ENCODE data around the gene PRKACB.
"Not testable (repeated sequence)": the region's sequence is repeated elsewhere in the genome, so short reads cannot be mapped to it uniquely, and the experiment has no call there.

Gene PRKACB

GRCh38 chr1:84224905-84225304, 80.8 kb downstream of the PRKACB start:
- no peak for DNase-seq

DNA sequence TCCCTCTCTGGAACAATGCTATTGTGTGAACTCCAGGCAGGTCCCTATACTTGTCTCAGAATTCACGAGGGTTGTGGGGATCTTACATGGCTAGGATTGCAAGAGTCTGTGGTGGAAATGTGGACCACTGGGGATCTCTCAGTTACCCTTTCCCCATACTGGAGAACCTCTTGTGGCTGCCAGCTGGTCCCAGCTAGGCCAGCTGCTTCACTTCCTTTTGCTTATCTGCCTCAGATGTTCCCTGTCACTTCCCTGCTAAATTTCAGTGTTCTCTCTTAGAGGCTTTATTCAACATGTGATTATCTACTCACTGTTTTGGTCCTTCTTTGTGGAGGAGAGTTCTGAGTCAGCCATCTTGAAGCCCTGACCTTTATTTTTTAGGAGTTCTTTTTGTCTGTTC, 81.6 kb downstream of the PRKACB start:
- no peak for DNase-seq

DNA sequence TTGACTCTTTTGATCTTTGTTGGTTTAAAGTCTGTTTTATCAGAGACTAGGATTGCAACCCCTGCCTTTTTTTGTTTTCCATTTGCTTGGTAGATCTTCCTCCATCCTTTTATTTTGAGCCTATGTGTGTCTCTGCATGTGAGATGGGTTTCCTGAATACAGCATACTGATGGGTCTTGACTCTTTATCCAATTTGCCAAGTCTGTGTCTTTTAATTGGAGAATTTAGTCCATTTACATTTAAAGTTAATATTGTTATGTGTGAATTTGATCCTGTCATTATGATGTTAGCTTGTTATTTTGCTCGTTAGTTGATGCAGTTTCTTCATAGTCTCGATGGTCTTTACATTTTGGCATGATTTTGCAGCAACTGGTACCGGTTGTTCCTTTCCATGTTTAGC, 88.6 kb downstream of the PRKACB start:
- not testable (repeated sequence) for DNase-seq

- DNase-seq, result no peak
Measured at GRCh38 chr1:84236256-84236655, 92.2 kb downstream of the PRKACB start.

- no peak for DNase-seq
Measured at GRCh38 chr1:84242641-84243040, 98.6 kb downstream of the PRKACB start.

- DNase-seq, result no peak
Measured at GRCh38 chr1:84245563-84245962, 101.5 kb downstream of the PRKACB start.

- DNase-seq, result no peak
Measured at GRCh38 chr1:84246213-84246612, 102.1 kb downstream of the PRKACB start.

DNA sequence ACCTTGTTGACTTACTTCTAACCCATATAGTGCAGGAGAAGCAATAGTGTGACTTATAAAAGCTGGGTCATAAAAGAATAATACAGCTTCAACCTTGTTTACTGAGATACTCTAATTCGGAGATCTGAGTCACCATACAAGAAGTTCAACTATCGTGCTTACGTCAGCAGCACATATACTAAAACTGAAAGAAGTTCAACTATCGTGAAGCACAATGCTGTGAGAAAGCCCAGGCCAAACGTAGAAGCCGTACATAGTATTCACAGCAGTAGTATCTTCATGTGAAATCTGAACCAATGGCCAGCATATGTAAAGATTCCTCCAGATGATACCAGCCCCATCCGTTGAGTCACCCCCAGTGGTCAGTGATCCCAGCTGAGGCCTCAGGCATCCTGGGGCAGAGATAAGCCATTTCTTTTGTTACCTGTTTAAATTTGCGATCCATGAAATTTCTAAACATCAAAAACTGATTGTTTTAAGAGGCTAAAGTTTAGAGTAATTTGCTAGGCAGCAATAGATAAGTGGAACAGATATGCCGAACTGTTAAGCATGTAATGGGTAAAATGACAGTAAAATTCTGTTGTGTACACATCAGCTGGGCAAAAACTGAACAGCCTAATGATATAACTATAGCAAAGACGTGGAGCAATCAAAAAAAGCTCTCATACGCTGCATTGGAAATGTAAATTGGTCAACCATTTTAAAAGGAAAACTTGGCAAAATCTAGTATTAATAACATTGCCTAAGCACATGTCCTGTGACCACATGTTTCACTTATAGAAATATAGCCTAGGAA, 103.6 kb downstream of the PRKACB start:
- no peak for DNase-seq

GRCh38 chr1:84250668-84251067, 106.6 kb downstream of the PRKACB start:
- no peak for DNase-seq

- DNase-seq, result no peak
Measured at GRCh38 chr1:84253036-84253435, 109.0 kb downstream of the PRKACB start.

- peak; percentile 45 for DNase-seq
Measured at GRCh38 chr1:84253891-84254290, 109.8 kb downstream of the PRKACB start.

DNA sequence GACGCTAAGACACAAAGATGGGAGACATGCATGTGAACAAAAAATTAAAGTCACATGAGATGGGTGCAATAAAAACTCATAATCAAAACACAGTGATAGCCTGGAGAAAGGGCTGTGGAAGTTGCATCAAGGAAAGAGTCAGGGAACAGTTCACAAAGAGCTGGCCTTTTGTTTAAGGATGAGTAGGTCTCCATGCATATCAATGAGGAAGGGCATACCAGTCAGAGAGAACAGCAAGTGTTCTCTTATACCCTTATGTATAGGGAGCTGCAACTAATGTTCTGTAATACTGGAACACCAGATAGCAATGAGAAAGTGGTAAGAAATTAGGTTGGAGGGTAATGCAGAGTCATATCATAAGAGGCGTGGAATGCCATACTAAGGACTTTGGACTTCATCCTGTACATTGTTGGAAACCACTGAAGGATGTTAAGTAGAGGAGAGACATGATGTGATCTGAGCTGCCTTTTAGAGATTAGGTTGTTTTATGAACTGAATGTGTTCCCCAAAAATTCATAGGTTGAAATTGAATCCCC, 110.7 kb downstream of the PRKACB start:
- DNase-seq, result no peak

GRCh38 chr1:84255582-84255981, 111.5 kb downstream of the PRKACB start:
- no peak for DNase-seq

DNA sequence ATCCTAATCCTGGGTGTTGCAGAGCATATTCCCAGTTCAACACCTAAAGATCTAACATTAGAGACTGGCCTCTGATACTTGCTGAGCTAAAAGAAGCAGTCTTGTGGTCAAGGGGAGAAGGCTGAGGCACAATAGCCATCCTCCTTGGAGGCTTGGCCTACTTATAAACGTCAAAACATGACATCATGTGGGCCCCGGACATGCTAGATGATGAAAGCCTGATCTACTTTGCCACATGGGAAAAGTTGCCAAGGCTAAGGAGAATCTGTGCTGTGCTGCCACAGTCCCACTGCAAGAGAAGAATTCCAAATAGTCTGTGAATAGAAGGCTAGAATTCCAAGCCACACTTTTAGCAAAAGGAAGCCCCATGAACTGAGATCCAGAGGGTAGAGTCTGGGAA, 113.5 kb downstream of the PRKACB start:
- DNase-seq, result no peak

- DNase-seq, result peak; percentile 77
Measured at GRCh38 chr1:84259376-84259775, 115.3 kb downstream of the PRKACB start.

- DNase-seq, result no peak
Measured at GRCh38 chr1:84259989-84260388, 115.9 kb downstream of the PRKACB start.

DNA sequence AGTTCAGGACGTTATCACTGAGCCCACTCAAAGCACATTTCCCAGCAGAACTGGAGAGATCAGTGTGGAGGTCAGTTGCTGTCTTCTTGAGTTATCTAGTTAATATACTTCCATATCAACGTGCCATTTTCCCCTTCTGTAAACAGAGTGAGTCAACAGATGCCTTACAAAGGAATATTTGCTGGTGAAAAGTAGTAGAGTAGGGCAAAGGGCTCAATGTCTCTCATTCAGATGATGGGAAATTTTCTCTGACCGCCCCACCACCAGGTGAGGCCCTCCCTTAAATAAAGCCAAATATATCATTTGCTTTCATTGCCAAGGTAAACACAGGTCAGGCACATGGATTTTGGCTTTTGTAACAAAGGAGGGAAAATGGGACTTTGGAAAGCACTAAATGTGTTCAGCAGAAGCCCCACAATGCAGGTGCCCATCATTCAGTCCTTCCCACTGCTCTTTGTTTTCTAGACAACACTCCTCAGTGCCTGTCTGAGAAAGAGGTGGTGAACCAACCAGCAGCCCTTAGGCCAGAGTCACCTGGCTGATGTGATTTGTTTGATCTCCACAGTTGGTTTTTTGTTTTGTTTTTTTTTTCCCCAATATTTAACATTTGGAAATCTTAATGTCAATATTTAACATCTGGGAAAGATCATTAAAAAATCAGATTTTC, 116.9 kb downstream of the PRKACB start:
- DNase-seq, result peak; percentile 87

GRCh38 chr1:84264961-84265360, 120.9 kb downstream of the PRKACB start:
- no peak for DNase-seq

DNA sequence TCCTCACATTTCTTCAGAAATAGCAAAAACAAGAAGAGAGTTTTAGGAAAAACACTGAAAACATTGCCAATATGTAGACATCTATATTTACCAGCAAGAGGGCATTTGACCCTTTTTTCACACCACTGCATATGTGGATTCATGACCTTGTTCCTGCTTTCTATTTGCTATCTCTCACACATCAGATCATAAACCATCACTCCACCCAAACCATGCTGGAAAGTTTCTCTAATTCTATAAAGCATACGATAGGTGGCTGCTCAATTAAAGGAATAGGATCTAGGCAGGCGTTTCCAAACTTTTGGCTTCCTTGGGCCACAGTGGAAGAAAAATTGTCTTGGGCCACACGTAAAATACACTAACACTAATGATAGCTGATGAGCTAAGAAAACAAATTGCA, 121.8 kb downstream of the PRKACB start:
- no peak for DNase-seq

DNA sequence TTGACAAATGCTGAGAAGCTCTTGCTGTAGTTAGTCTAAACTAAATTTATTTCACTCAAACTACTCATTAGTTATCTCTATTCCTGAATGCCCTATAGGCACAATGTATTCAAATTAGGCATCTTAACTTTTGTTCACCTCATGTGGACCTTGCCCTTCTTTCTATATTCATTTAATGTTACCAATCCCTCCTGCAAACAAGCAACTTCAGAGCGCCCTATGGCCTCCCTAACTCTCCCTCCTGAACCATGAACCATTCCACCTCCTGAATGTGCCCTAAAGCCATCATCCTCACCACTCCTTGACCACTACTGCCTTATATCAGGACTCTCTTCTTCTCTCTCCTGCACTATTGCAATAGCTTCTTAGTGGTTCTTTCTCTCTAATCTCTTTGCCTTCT, 122.7 kb downstream of the PRKACB start:
- no peak for DNase-seq

DNA sequence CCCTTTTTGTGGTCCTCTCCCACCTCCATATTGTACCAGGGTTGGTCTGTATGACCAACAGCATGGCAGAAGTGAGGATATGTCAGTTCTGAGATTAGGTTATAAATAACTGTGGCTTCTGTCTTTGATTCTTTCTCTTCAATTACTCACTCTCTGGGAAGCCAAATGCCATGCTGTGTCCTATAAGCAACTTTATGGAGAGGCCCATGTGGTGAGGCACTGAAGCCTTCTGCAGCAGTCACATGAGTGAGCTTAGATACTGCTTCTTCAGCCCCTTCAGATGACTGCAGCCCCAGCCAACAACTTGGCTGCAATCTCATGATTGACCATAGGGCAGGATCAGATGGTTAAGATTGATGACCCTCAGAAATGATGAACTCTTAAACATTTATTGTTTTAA, 123.4 kb downstream of the PRKACB start:
- DNase-seq, result no peak

GRCh38 chr1:84268346-84268745, 124.3 kb downstream of the PRKACB start:
- DNase-seq, result no peak

- DNase-seq, result no peak
Measured at GRCh38 chr1:84269306-84269705, 125.2 kb downstream of the PRKACB start.

DNA sequence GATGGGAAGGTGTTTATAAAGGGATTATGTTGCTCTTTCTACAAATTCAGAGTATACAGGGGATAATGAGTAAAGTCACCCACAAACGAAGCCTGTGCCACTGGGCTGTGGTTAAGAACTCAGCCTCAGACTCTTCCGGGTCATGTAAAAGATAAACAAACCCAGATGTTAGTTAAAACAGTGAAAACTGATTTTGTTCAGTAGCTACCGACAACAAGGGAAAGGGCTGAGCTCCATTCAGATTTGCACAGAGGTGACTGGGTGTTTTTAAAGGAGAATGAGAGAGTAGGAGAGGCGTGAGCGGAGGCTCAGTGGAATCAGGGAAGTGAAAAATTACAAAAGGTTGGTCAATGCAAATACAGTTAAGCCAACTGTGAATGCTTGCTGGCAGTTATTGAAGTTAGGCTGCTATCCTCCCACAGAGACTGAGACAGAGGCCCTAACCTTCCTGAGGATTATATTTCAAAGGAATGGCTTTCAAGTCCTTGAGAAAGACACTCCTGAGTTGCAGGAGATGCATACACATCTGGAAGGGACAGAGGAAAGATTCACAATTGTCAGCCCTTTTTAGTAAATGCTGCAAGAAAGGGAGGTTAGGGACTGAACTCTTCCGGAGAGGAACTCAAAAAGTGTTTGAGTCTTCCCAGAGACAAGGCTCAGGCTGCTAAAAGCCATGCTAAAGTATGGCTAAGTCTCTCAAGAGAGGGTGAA, 127.5 kb downstream of the PRKACB start:
- DNase-seq, result peak; percentile 44
